T-helper 1 cell (primary cell): ENCODE results near the gene PDSS2.
"Not testable (repeated sequence)": the region's sequence is repeated elsewhere in the genome, so short reads cannot be mapped to it uniquely, and the experiment has no call there.

ENCODE experiments used
- DNase-seq, 5 donors: peaks; one replicate each; pipeline ENCODE4 v3.0.0-alpha.2; 2012 to 2020

Gene PDSS2

GRCh38 chr6:107475360-107475759, 16.0 kb upstream of the PDSS2 start:
- DNase-seq, result not testable (repeated sequence)

GRCh38 chr6:107473660-107474059, 14.3 kb upstream of the PDSS2 start:
- DNase-seq, result no peak

GRCh38 chr6:107470364-107470763, 11.0 kb upstream of the PDSS2 start:
- no peak for DNase-seq

GRCh38 chr6:107466062-107466461, 6.7 kb upstream of the PDSS2 start:
- no peak for DNase-seq

GRCh38 chr6:107460083-107460631, 793 bp upstream of the PDSS2 start:
- no peak for DNase-seq

GRCh38 chr6:107458672-107459282, 587 bp downstream of the PDSS2 start:
- DNase-seq, result peak in 4 of 5 donors; percentile 4 to 29 (median 12)

- no peak for DNase-seq
These were observed 10.6 kb downstream of the PDSS2 start for GRCh38 chr6:107448776-107449175.

- DNase-seq, result no peak
These were observed 11.6 kb downstream of the PDSS2 start for GRCh38 chr6:107447663-107448216.

- no peak for DNase-seq
These were observed 15.1 kb downstream of the PDSS2 start for GRCh38 chr6:107444277-107444676.

GRCh38 chr6:107443608-107444267, 15.6 kb downstream of the PDSS2 start:
- DNase-seq, result no peak

- DNase-seq, result no peak
These were observed 16.3 kb downstream of the PDSS2 start for GRCh38 chr6:107442938-107443607.

GRCh38 chr6:107441682-107442081, 17.7 kb downstream of the PDSS2 start:
- no peak for DNase-seq

GRCh38 chr6:107440936-107441335, 18.4 kb downstream of the PDSS2 start:
- no peak for DNase-seq

- DNase-seq, result no peak
These were observed 20.0 kb downstream of the PDSS2 start for GRCh38 chr6:107439406-107439805.

- DNase-seq, result no peak
These were observed 21.7 kb downstream of the PDSS2 start for GRCh38 chr6:107437691-107438090.

- no peak for DNase-seq
These were observed 22.5 kb downstream of the PDSS2 start for GRCh38 chr6:107436881-107437280.

GRCh38 chr6:107435798-107436197, 23.6 kb downstream of the PDSS2 start:
- no peak for DNase-seq

- no peak for DNase-seq
These were observed 24.6 kb downstream of the PDSS2 start for GRCh38 chr6:107434812-107435211.

GRCh38 chr6:107425951-107426350, 33.4 kb downstream of the PDSS2 start:
- not testable (repeated sequence) for DNase-seq

- DNase-seq, result no peak
These were observed 35.8 kb downstream of the PDSS2 start for GRCh38 chr6:107423474-107423990.

- DNase-seq, result no peak
These were observed 37.6 kb downstream of the PDSS2 start for GRCh38 chr6:107421696-107422256.

- DNase-seq, result no peak
These were observed 39.6 kb downstream of the PDSS2 start for GRCh38 chr6:107419733-107420132.

GRCh38 chr6:107418118-107418517, 41.2 kb downstream of the PDSS2 start:
- DNase-seq, result no peak
